Loucy (cell line): Measurements from ENCODE around the gene TRPV4.
A peak's percentile ranks its signal among the peaks of the same experiment; 100 is the strongest.

Source experiments
- H2AFZ ChIP-seq: fragments of 200-600 bp; sonication (generic); 2 replicates; pipeline ENCODE4 v1.6.0; 2016; ENCODE audit warnings: antibody characterized with exemption, mild to moderate bottlenecking, low read length, moderate library complexity
- H3F3A ChIP-seq: fragments of 200-600 bp; 2 replicates; pipeline ENCODE4 v1.6.0; 2016; ENCODE audit warnings: antibody characterized with exemption, low read depth, mild to moderate bottlenecking
- H3K27me3 ChIP-seq: fragments of 200-600 bp; sonication (generic); 2 replicates; pipeline ENCODE4 v1.6.1; 2014; ENCODE audit warnings: low read length, mild to moderate bottlenecking; ENCODE audit not compliant: insufficient read depth, poor library complexity, severe bottlenecking
- H3K36me3 ChIP-seq: fragments of 200-600 bp; sonication (generic); 2 replicates; pipeline ENCODE4 v1.6.1; 2016; ENCODE audit warnings: low read length; ENCODE audit not compliant: insufficient read depth
- H3K4me1 ChIP-seq: fragments of 200-600 bp; sonication (generic); 2 replicates; pipeline ENCODE4 v1.5.1; 2014; ENCODE audit warnings: low read length, mild to moderate bottlenecking; ENCODE audit not compliant: insufficient read depth, poor library complexity, severe bottlenecking
- H3K4me2 ChIP-seq: fragments of 200-600 bp; sonication (generic); 2 replicates; pipeline ENCODE4 v1.6.0; 2014; ENCODE audit warnings: antibody characterized with exemption, low read length, low read depth, mild to moderate bottlenecking; ENCODE audit not compliant: poor library complexity, severe bottlenecking
- H3K4me3 ChIP-seq: fragments of 200-600 bp; sonication (generic); 2 replicates; pipeline ENCODE4 v1.5.1; 2014; ENCODE audit warnings: low read length, mild to moderate bottlenecking, mixed read lengths; ENCODE audit not compliant: poor library complexity, severe bottlenecking
- H3K79me2 ChIP-seq: fragments of 200-600 bp; sonication (generic); 2 replicates; pipeline ENCODE4 v1.6.1; 2014; ENCODE audit warnings: low read length; ENCODE audit not compliant: insufficient read depth
- H3K9ac ChIP-seq: fragments of 200-600 bp; sonication (generic); 2 replicates; pipeline ENCODE4 v1.6.0; 2014; ENCODE audit warnings: mild to moderate bottlenecking, low read depth, low read length, moderate library complexity; ENCODE audit not compliant: poor library complexity, severe bottlenecking
- H3K9me2 ChIP-seq: fragments of 200-600 bp; sonication (generic); replicated peaks from 2 replicates; pipeline ENCODE4 v1.6.1; 2016; ENCODE audit warnings: low read depth, low read length, mixed read lengths
- H3K9me3 ChIP-seq: fragments of 200-600 bp; sonication (generic); 2 replicates; pipeline ENCODE4 v1.6.1; 2014; ENCODE audit warnings: mild to moderate bottlenecking, antibody characterized with exemption, low read length, low read depth; ENCODE audit not compliant: insufficient read depth
- H4K20me1 ChIP-seq: fragments of 200-600 bp; sonication (generic); 2 replicates; pipeline ENCODE4 v1.6.0; 2014; ENCODE audit warnings: antibody characterized with exemption, low read length, mild to moderate bottlenecking; ENCODE audit not compliant: insufficient read depth, poor library complexity, severe bottlenecking
- CTCF ChIP-seq: fragments of 200-600 bp; sonication (generic); conservative IDR thresholded peaks from 2 replicates; pipeline ENCODE4 v1.5.1; 2014; ENCODE audit warnings: mild to moderate bottlenecking, antibody characterized with exemption, low read length
- EZH2phosphoT487 ChIP-seq: fragments of 200-600 bp; IDR thresholded peaks from 2 replicates; pipeline ENCODE4 v1.6.1; 2018; ENCODE audit warnings: antibody characterized with exemption, mild to moderate bottlenecking, moderate library complexity, borderline replicate concordance

The TRPV4 gene

GRCh38 chr12:109833307-109834189 is at the start of gene TRPV4:
Gene TRPV4, minus strand, starts transcription at chr12:109833398. Its CDS starts 18,602 bp downstream, at chr12:109814796.
- Histone ChIP-seq H3K4me3 (no peak within 1 kb of the TSS), H3F3A (no peaks in the 10 kb centered on the region), H4K20me1 (no peaks in the 10 kb centered on the region), H3K36me3 (no peaks in the 10 kb centered on the region), H3K79me2 (no peaks in the 10 kb centered on the region), H3K4me1 (no peaks in the 10 kb centered on the region), H3K9me3 (no peaks in the 10 kb centered on the region), H2AFZ (no peak within 1 kb of the TSS), H3K4me2 (no peak within 1 kb of the TSS), H3K9ac (no peak within 1 kb of the TSS), H3K27me3 (no peaks in the 10 kb centered on the region), H3K9me2 (no peaks in the 10 kb centered on the region)
- TF ChIP-seq EZH2phosphoT487 (no peak), CTCF (no peak)

GRCh38 chr12:109881752-109882151 is 48.6 kb upstream of the TRPV4 start:
- Histone ChIP-seq H3F3A (no peaks in the 10 kb centered on the region), H4K20me1 (no peaks in the 10 kb centered on the region), H3K79me2 (peaks cover 34% of the 10 kb centered on the region), H3K9ac (no peak overlapping the region), H3K4me1 (peaks cover 33% of the 10 kb centered on the region), H3K36me3 (no peaks in the 10 kb centered on the region), H3K9me3 (no peaks in the 10 kb centered on the region), H2AFZ (no peak overlapping the region), H3K4me3 (no peak overlapping the region), H3K4me2 (no peak overlapping the region), H3K27me3 (no peaks in the 10 kb centered on the region), H3K9me2 (no peaks in the 10 kb centered on the region)
- no peak for TF ChIP-seq CTCF
- no peak for TF ChIP-seq EZH2phosphoT487

DNA sequence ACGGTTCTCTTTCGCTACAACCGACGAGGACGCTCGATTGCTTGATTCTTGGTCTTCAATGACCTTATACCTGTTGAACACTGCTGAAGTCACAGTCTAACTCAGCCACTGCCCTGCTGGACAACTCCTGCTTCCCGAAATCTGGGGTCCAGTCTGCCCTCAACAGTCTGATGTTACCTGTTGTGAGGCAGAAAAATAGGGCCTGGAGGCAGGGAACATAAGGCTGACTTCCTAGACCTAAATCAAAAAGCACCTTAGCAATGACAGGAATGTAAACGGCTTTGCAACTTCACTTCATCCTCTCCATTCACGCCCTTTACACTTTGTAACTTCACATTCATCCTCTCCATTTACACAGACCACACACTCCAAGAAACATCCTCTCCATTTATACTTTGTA is 47.7 kb upstream of the TRPV4 start:
- H3K9me3 ChIP-seq, result no peaks in the 10 kb centered on the region
- H3K27me3 ChIP-seq, result no peaks in the 10 kb centered on the region
- H4K20me1 ChIP-seq, result peaks cover 6% of the 10 kb centered on the region
- no peaks in the 10 kb centered on the region for H3F3A ChIP-seq
- peaks cover 40% of the 10 kb centered on the region for H3K79me2 ChIP-seq
- peaks cover 40% of the 10 kb centered on the region for H3K4me1 ChIP-seq
- TF ChIP-seq CTCF, result no peak
- no peak for TF ChIP-seq EZH2phosphoT487
- peak overlapping the region; percentile 96 for H3K4me2 ChIP-seq
- peak overlapping the region; percentile 86 for H3K4me3 ChIP-seq
- H3K9me2 ChIP-seq, result no peaks in the 10 kb centered on the region
- H3K36me3 ChIP-seq, result no peaks in the 10 kb centered on the region
- peak overlapping the region; percentile 65 for H3K9ac ChIP-seq
- H2AFZ ChIP-seq, result peak overlapping the region; percentile 97
